Gastroesophageal sphincter (tissue), 4 donors: Measurements from ENCODE around the gene DIO3. TPM values are rescaled to one million over a fixed set of nuclear protein-coding genes. Genes with fewer than 3 reads are reported as not detected.

ENCODE experiments used
- ATAC-seq: fragments of 150-250 bp; one replicate; pipeline ENCODE4 v1.9.1; 2016; ENCODE audit warnings: mild to moderate bottlenecking, moderate library complexity
- H3K27ac ChIP-seq, 4 donors: fragments of 200-600 bp; sonication (generic) in 3 of 4; 1 replicate in 3 of 4; 2 replicates in 1 of 4; pipeline ENCODE4 v1.5.1; 2016 to 2019
- H3K27me3 ChIP-seq: fragments of 200-600 bp; sonication (generic); one replicate; pipeline ENCODE4 v1.5.1; 2019
- H3K36me3 ChIP-seq, 2 donors: fragments of 200-600 bp; sonication (generic); one replicate each; pipeline ENCODE4 v1.5.1; 2019; ENCODE audit warnings: control low read depth in 1 of 2
- H3K4me1 ChIP-seq, 3 donors: fragments of 200-600 bp; sonication (generic); 1 replicate in 2 of 3; 2 replicates in 1 of 3; pipeline ENCODE4 v1.5.1; 2016 to 2019; ENCODE audit warnings: control low read depth in 2 of 3
- H3K4me3 ChIP-seq, 2 donors: fragments of 200-600 bp; sonication (generic); one replicate each; pipeline ENCODE4 v1.5.1; 2019; ENCODE audit warnings: mild to moderate bottlenecking in 1 of 2, moderate library complexity in 1 of 2
- H3K9me3 ChIP-seq, 3 donors: fragments of 200-600 bp; sonication (generic); one replicate each; pipeline ENCODE4 v1.5.1; 2017 to 2019; ENCODE audit warnings: control low read depth in 2 of 3
- EP300 ChIP-seq: sonication (generic); formaldehyde crosslinking; IDR thresholded peaks from one replicate; pipeline ENCODE4 v1.6.1; 2017; ENCODE audit warnings: antibody characterized with exemption, mild to moderate bottlenecking
- POLR2A ChIP-seq, 2 donors: fragments of 450-650 bp; IDR thresholded peaks; one replicate each; pipeline ENCODE4 v1.6.1; 2017; ENCODE audit warnings: antibody characterized with exemption in 2 of 2, mild to moderate bottlenecking in 2 of 2, moderate library complexity in 1 of 2
- POLR2AphosphoS5 ChIP-seq: sonication (generic); formaldehyde crosslinking; IDR thresholded peaks from one replicate; pipeline ENCODE4 v1.6.1; 2017; ENCODE audit warnings: antibody characterized with exemption
- WGBS, 2 donors: methylation state at CpG; one replicate each; pipeline ENCODE4 v1.1.5; 2018; ENCODE audit warnings: low coverage in 1 of 2; 5-methylcytosine and 5-hydroxymethylcytosine counted together
- total RNA-seq, 4 donors: library from RNA; depleted of rRNA; stranded (reverse); fragments of >200 nt; gene quantifications; one replicate each; pipeline ENCODE4 v1.1.0, GENCODE V29; 2016
- TF ChIP-seq, protein P1 (sequence below), 4 experiments: fragments of 200-600 bp in 2 of 4; fragments of 450-650 bp in 2 of 4; sonication (generic) in 1 of 4; IDR thresholded peaks; one replicate each; pipeline ENCODE4 v1.5.1; 2017 to 2019; ENCODE audit warnings: antibody characterized with exemption in 4 of 4, mild to moderate bottlenecking in 2 of 4, moderate library complexity in 2 of 4

Gene DIO3
- total RNA-seq, 4 donors from 2014 or later = 0.52 to 2.6 (median 1.2) TPM

DNA sequence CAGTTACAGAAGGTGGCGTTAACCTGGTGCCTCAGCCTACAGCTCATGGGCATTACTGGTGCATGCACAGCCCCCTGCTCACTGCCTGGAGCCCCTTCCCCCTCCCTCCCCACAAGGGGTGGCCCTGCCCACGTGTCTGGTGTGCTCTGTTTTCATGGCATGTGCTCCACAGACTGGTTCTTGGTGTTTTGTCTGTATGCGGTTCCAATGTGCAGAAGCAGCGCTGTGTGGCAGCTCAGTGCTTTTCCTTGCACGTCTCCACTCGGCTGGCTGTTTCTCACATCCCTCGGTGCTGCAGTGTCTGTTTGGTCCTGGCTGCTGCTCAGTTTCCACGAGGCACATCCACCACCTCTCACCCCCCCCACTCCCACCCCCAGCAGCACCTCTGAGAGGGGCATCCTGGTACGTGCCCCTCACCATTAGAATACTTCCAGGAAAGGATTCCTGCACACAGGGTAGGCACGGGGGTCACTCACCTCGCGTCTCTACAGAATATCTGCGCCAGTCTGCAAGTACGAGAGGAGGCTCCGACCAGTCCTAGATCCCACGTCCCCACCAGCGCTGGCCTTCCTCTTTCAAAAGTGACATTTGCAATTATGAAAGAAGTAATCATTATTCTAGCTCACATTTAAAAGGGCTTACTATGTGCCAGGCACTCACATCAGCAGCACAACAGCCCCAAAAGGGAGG is 27.1 kb downstream of the DIO3 start:
- Histone ChIP-seq H3K4me3 (no peak overlapping the region), H3K9me3 (no peaks in the 10 kb centered on the region), H3K36me3 (no peaks in the 10 kb centered on the region), H3K27ac (no peak overlapping the region), H3K4me1 (no peaks in the 10 kb centered on the region), H3K27me3 (peaks cover 15% of the 10 kb centered on the region)
- 89 to 95% methylated on average over 3 to 5 of the region's 17 CpGs for WGBS, 2 donors
- no peak for ATAC-seq
- no peak for TF ChIP-seq POLR2A (IDR thresholded peaks at IDR 0.05)
- TF ChIP-seq EP300 = no peak
- TF ChIP-seq, protein P1, sequence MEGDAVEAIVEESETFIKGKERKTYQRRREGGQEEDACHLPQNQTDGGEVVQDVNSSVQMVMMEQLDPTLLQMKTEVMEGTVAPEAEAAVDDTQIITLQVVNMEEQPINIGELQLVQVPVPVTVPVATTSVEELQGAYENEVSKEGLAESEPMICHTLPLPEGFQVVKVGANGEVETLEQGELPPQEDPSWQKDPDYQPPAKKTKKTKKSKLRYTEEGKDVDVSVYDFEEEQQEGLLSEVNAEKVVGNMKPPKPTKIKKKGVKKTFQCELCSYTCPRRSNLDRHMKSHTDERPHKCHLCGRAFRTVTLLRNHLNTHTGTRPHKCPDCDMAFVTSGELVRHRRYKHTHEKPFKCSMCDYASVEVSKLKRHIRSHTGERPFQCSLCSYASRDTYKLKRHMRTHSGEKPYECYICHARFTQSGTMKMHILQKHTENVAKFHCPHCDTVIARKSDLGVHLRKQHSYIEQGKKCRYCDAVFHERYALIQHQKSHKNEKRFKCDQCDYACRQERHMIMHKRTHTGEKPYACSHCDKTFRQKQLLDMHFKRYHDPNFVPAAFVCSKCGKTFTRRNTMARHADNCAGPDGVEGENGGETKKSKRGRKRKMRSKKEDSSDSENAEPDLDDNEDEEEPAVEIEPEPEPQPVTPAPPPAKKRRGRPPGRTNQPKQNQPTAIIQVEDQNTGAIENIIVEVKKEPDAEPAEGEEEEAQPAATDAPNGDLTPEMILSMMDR (IDR thresholded peaks at IDR 0.05) = no peak
- no peak for TF ChIP-seq POLR2AphosphoS5

DNA sequence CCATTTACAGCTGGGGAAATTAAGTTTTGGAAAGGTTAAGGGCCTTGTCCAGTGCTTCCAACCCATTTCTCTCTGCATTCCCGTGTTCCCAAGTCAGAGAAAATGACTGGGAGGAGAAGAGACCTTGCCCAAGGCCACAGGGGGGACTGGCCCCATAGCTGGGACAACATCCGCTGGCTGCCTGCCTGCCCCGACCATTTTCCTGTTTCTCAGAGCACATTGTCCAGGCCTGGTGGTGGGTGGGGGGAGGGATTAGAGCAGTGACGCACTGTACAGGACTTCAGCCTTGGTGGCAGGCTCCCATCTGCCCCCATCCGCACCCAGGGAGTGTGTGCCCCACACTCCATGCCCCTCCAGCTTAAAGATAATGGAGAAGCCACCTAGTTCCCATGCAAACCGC is 27.7 kb downstream of the DIO3 start:
- H3K27me3 ChIP-seq = peaks cover 12% of the 10 kb centered on the region
- no peaks in the 10 kb centered on the region for H3K4me1 ChIP-seq
- no peaks in the 10 kb centered on the region for H3K9me3 ChIP-seq
- H3K4me3 ChIP-seq = no peak overlapping the region
- TF ChIP-seq POLR2A (IDR thresholded peaks at IDR 0.05) = no peak
- TF ChIP-seq, protein P1 (IDR thresholded peaks at IDR 0.05) = no peak
- TF ChIP-seq EP300 = no peak
- no peak for TF ChIP-seq POLR2AphosphoS5
- 56 to 73% methylated on average over 4 to 5 of the region's 6 CpGs for WGBS, 2 donors
- no peak overlapping the region for H3K27ac ChIP-seq
- no peaks in the 10 kb centered on the region for H3K36me3 ChIP-seq
- no peak for ATAC-seq

DNA sequence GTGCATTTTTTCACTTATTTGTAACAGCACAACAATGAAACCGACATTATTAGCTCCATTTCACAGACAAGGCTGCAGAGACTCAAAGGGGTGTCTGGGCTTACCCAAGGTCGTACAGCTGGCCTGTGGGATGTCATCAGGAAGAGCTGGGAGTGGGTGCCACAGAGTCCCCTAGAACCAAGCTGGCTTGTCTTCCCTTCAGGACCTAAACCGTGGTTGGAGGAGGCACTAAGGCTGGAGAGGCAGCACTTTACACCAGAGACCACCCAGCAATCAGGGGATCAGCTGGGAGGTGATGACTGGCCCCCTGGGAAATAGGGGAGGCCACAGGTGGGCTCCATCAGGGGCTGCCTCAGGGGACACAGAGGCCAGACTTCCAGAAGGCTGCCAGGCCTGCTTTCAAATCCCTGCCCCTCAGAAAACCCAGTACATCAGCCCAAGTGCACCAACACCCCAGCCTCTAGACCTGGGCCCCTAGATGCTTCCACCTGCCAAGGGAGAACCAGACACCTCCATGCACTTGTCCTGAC is 28.3 kb downstream of the DIO3 start:
- ATAC-seq = no peak
- peaks cover 0 to 4% (median 0%) of the 10 kb centered on the region in 3 donors for H3K9me3 ChIP-seq
- H3K4me1 ChIP-seq = no peaks in the 10 kb centered on the region
- TF ChIP-seq EP300 = no peak
- TF ChIP-seq POLR2AphosphoS5 = no peak
- TF ChIP-seq, protein P1 (IDR thresholded peaks at IDR 0.05) = no peak
- no peak for TF ChIP-seq POLR2A (IDR thresholded peaks at IDR 0.05)
- H3K4me3 ChIP-seq = no peak overlapping the region
- H3K36me3 ChIP-seq = no peaks in the 10 kb centered on the region
- H3K27ac ChIP-seq = no peak overlapping the region
- 38% methylated on average over 1 of the region's 3 CpGs; no CpG with 5 or more reads in 1 of the 2 donors for WGBS, 2 donors
- peaks cover 9% of the 10 kb centered on the region for H3K27me3 ChIP-seq

DNA sequence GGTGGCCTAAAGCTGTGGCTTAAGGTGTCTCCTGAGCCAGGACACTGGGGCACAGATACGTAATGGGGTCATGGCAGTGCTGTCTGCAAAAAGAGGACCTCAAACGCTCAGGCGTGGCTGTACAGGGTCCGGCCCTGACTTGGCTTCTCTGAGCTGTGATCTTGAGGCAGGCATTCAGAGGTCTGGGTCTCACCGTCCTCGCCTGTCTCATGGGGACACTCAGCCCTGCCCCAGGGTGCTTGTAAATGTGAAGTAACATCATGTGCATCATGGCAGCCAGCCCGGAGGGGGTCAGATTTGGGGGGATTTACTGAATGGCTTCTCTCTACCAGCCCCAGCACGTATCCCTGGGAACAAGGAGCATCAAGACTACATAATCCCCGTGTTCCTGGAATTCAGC is 28.8 kb downstream of the DIO3 start:
- Histone ChIP-seq H3K27ac (no peak overlapping the region), H3K36me3 (no peaks in the 10 kb centered on the region), H3K4me3 (no peak overlapping the region), H3K27me3 (peaks cover 8% of the 10 kb centered on the region), H3K4me1 (no peaks in the 10 kb centered on the region), H3K9me3 (peaks cover 0 to 9% (median 0%) of the 10 kb centered on the region in 3 donors)
- 97% methylated on average over 5 of the region's 9 CpGs; no CpG with 5 or more reads in 1 of the 2 donors for WGBS, 2 donors
- TF ChIP-seq POLR2A (IDR thresholded peaks at IDR 0.05) = no peak
- TF ChIP-seq, protein P1 (IDR thresholded peaks at IDR 0.05) = no peak
- TF ChIP-seq EP300 = no peak
- TF ChIP-seq POLR2AphosphoS5 = no peak
- ATAC-seq = no peak

DNA sequence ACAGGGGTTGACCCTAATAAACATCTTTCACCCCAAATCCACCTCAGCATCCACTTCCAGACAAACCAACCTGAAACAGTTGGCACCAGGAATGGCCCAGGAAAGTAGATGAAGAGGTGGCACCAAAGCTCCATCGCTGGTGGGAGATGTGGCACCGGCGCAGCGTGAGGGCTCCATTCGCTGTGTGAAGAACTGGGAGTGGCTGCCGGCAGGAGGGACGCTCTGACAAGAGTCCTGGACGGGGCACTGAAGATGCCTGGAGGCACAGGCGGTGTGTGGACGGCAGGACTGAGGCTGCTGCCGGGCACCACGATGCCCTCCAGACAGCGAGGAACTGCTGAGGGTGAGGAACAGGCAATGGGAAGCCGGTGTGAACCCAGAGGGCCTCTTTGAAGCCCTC is 29.3 kb downstream of the DIO3 start:
- Histone ChIP-seq H3K4me3 (no peak overlapping the region), H3K27me3 (peaks cover 8% of the 10 kb centered on the region), H3K9me3 (peaks cover 0 to 13% (median 0%) of the 10 kb centered on the region in 3 donors), H3K36me3 (no peaks in the 10 kb centered on the region), H3K27ac (no peak overlapping the region), H3K4me1 (no peaks in the 10 kb centered on the region)
- WGBS, 2 donors = 93% methylated on average over 6 of the region's 14 CpGs; no CpG with 5 or more reads in 1 of the 2 donors
- ATAC-seq = no peak
- no peak for TF ChIP-seq POLR2A (IDR thresholded peaks at IDR 0.05)
- no peak for TF ChIP-seq POLR2AphosphoS5
- TF ChIP-seq EP300 = no peak
- TF ChIP-seq, protein P1 (IDR thresholded peaks at IDR 0.05) = no peak
